ENCODE results near the gene PDE11A.

PDE11A gene

GRCh38 chr2:177923323-177923722, 149.3 kb downstream of the PDE11A start:
- no peak for DNase-seq (ENCODE audit: low read depth)

GRCh38 chr2:177921726-177922125, 150.9 kb downstream of the PDE11A start:
- DNase-seq (ENCODE audit: low read depth) = no peak

GRCh38 chr2:177917169-177917568, 155.4 kb downstream of the PDE11A start:
- DNase-seq (ENCODE audit: low read depth) = no peak

- no peak for DNase-seq (ENCODE audit: low read depth)
These were observed 156.2 kb downstream of the PDE11A start for GRCh38 chr2:177916342-177916741.

GRCh38 chr2:177914247-177914646, 158.3 kb downstream of the PDE11A start:
- no peak for DNase-seq (ENCODE audit: low read depth)

- no peak for DNase-seq (ENCODE audit: low read depth)
These were observed 162.6 kb downstream of the PDE11A start for GRCh38 chr2:177909962-177910361.

- DNase-seq (ENCODE audit: low read depth) = no peak
These were observed 163.8 kb downstream of the PDE11A start for GRCh38 chr2:177908824-177909223.

- DNase-seq (ENCODE audit: low read depth) = no peak
These were observed 164.4 kb downstream of the PDE11A start for GRCh38 chr2:177908182-177908581.

- peak; percentile 1 for DNase-seq (ENCODE audit: low read depth)
These were observed 166.4 kb downstream of the PDE11A start for GRCh38 chr2:177906041-177906718.

- DNase-seq (ENCODE audit: low read depth) = no peak
These were observed 166.9 kb downstream of the PDE11A start for GRCh38 chr2:177905640-177906039.

- no peak for DNase-seq (ENCODE audit: low read depth)
These were observed 170.0 kb downstream of the PDE11A start for GRCh38 chr2:177902395-177903163.

- no peak for DNase-seq (ENCODE audit: low read depth)
These were observed 172.5 kb downstream of the PDE11A start for GRCh38 chr2:177900082-177900481.

GRCh38 chr2:177897278-177897677, 175.3 kb downstream of the PDE11A start:
- DNase-seq (ENCODE audit: low read depth) = no peak

GRCh38 chr2:177896587-177896986, 176.0 kb downstream of the PDE11A start:
- DNase-seq (ENCODE audit: low read depth) = no peak

GRCh38 chr2:177894546-177894945, 178.0 kb downstream of the PDE11A start:
- no peak for DNase-seq (ENCODE audit: low read depth)

- DNase-seq (ENCODE audit: low read depth) = no peak
These were observed 178.7 kb downstream of the PDE11A start for GRCh38 chr2:177893880-177894279.

- DNase-seq (ENCODE audit: low read depth) = no peak
These were observed 181.0 kb downstream of the PDE11A start for GRCh38 chr2:177891533-177891932.

GRCh38 chr2:177889818-177890460, 182.6 kb downstream of the PDE11A start:
- no peak for DNase-seq (ENCODE audit: low read depth)

- DNase-seq (ENCODE audit: low read depth) = no peak
These were observed 184.0 kb downstream of the PDE11A start for GRCh38 chr2:177888581-177888980.

- no peak for DNase-seq (ENCODE audit: low read depth)
These were observed 184.9 kb downstream of the PDE11A start for GRCh38 chr2:177887722-177888121.

GRCh38 chr2:177886824-177887223, 185.8 kb downstream of the PDE11A start:
- no peak for DNase-seq (ENCODE audit: low read depth)

- DNase-seq (ENCODE audit: low read depth) = no peak
These were observed 186.6 kb downstream of the PDE11A start for GRCh38 chr2:177885828-177886466.

GRCh38 chr2:177883177-177883576, 189.4 kb downstream of the PDE11A start:
- DNase-seq (ENCODE audit: low read depth) = no peak

All from HS-27A (cell line).